Activated T-cell treated with anti-CD3 and anti-CD28 coated beads, Interleukin-2, amount 50 U/mL, for 4 hours (primary cell): ENCODE results near the gene SEMA5B. TPM values are rescaled to one million over a fixed set of nuclear protein-coding genes. Genes with fewer than 3 reads are reported as not detected.
A peak's percentile ranks its signal among the peaks of the same experiment; 100 is the strongest.

ENCODE experiments used
- ATAC-seq, 2 donors: fragments of 200-7000 bp; cut with Tn5 transposase; one replicate each; pipeline ENCODE4 v1.10.0; 2021
- DNase-seq: peaks from one replicate; pipeline ENCODE4 v3.0.0-alpha.2; 2020
- H3K27me3 Mint-ChIP-seq: one replicate; pipeline ENCODE4 v1.8.0; 2021; ENCODE audit warnings: low read depth, mixed read lengths
- H3K36me3 Mint-ChIP-seq: one replicate; pipeline ENCODE4 v1.8.0; 2022; ENCODE audit warnings: mixed read lengths; ENCODE audit not compliant: insufficient read depth
- H3K4me1 Mint-ChIP-seq: one replicate; pipeline ENCODE4 v1.8.0; 2021; ENCODE audit warnings: low read depth, mixed read lengths
- H3K4me3 Mint-ChIP-seq: one replicate; pipeline ENCODE4 v1.8.0; 2021; ENCODE audit warnings: mild to moderate bottlenecking, moderate library complexity, mixed read lengths
- H3K9me3 Mint-ChIP-seq: one replicate; pipeline ENCODE4 v1.8.0; 2021; ENCODE audit warnings: mixed read lengths
- total RNA-seq, 3 donors: library from RNA; stranded (reverse); gene quantifications; one replicate each; pipeline ENCODE4 v1.2.1, GENCODE V29; 2021

SEMA5B gene
- total RNA-seq, 3 donors from 2014 or later = not detected

DNA sequence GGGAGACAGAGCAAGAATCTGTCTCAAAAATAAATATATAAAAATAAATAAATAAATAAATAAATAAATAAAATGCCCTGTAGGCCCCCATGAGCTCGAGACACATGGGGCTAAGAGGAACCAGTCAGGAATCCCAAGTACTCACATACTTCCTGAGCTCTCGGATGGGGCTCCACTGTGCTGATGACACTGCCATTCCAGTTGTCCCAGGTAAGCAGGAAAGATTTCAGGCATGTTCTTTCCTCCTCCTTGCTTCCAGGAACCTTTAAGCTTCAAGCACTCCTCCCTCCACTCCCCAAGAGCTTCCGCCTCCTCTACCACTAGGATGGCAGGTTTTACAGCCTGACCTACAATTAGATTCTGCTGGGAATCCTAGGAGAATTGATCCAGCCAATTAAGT is 119.3 kb downstream of the SEMA5B start:
- peaks cover 26% of the 10 kb centered on the region for H3K27me3 Mint-ChIP-seq
- no peaks in the 10 kb centered on the region for H3K4me1 Mint-ChIP-seq
- ATAC-seq (no peak), DNase-seq (no peak)
- H3K36me3 Mint-ChIP-seq = no peaks in the 10 kb centered on the region
- peaks cover 10% of the 10 kb centered on the region for H3K9me3 Mint-ChIP-seq
- no peak overlapping the region for H3K4me3 Mint-ChIP-seq

DNA sequence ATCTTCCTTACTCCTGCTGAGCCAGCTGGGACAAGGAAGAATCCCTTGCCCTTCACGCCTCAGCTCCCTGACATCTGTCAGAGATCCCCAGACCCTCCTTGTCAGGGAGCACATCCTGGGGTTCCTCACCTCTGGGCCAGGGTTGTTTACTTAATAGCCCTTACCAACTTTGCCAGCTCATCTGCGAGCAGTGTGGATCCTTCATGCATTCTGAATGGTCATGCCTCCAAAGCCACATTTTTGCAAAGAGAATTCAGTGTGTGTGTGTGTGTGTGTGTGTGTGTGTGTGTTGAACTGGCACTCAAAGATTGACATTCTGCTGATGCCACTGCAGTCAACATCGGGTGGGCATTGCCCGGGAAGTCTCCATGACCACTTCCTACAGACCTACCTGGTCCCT is 120.1 kb downstream of the SEMA5B start:
- no peak overlapping the region for H3K4me3 Mint-ChIP-seq
- ATAC-seq (no peak), DNase-seq (no peak)
- peaks cover 24% of the 10 kb centered on the region for H3K27me3 Mint-ChIP-seq
- H3K4me1 Mint-ChIP-seq = no peaks in the 10 kb centered on the region
- no peaks in the 10 kb centered on the region for H3K36me3 Mint-ChIP-seq
- peaks cover 10% of the 10 kb centered on the region for H3K9me3 Mint-ChIP-seq

DNA sequence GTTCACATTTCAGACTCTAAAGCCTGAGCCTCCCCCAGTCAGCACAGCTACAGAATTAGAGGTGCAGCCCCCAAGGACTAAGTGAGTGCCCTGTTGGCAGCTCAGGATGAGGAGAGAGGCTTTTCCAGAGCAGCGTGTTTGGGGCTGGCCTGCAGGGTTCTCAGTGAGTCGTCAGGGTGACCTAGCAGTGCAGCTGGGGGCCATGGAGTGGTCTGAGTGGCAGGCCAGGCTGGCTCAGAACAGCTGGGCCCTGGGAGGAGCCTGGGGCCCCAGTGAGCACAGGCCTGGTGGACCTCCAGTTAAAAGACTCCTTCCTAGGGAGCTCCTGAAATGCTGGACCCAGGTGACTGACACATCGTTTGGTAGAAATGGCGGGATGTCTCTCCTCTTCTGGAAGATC is 124.4 kb downstream of the SEMA5B start:
- H3K4me3 Mint-ChIP-seq = no peak overlapping the region
- DNase-seq (no peak), ATAC-seq (no peak)
- H3K36me3 Mint-ChIP-seq = no peaks in the 10 kb centered on the region
- peaks cover 6% of the 10 kb centered on the region for H3K27me3 Mint-ChIP-seq
- H3K9me3 Mint-ChIP-seq = peaks cover 10% of the 10 kb centered on the region
- H3K4me1 Mint-ChIP-seq = no peaks in the 10 kb centered on the region

DNA sequence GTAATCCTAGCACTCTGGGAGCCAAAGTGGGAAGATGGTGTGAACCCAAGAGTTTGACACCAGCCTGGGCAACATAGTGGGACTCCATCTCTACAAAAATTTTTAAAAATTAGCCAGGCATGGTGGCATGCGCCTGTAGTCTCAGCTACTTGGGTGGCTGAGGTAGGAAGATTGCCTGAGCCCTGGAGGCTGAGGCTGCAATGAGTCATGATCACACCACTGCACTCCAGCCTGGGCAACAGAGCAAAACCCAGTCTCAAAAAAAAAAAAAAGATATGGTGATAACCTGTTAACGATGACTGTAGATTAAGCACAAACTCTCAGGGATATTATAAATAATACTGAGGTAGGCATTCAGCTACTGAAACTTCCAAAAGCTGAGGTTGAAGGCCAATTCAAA is 125.2 kb downstream of the SEMA5B start:
- no peak for ATAC-seq
- Mint-ChIP-seq H3K27me3 (peaks cover 6% of the 10 kb centered on the region), H3K4me3 (no peak overlapping the region), H3K9me3 (peaks cover 10% of the 10 kb centered on the region), H3K4me1 (no peaks in the 10 kb centered on the region), H3K36me3 (no peaks in the 10 kb centered on the region)
- no peak for DNase-seq

DNA sequence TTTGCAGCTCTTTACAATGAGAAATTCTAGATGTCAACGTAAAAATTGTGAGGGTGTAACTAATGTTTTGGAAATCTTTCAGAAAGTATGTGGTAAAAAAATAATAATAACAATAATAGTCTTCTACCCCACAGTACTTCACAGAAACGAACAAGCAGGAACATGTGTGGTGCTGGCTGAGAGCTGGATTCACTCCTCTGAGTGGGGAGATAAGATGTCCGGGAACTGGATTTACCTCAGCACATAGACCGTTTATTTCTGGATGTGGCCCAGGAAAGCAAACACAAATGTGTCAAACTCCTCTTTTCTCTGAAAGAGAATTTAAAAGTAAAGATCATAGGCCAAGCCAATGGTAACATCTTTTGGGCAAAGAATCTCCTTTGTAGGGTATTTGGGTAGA is 129.3 kb downstream of the SEMA5B start:
- peaks cover 11% of the 10 kb centered on the region for H3K27me3 Mint-ChIP-seq
- ATAC-seq (no peak), DNase-seq (no peak)
- H3K36me3 Mint-ChIP-seq = no peaks in the 10 kb centered on the region
- no peak overlapping the region for H3K4me3 Mint-ChIP-seq
- H3K9me3 Mint-ChIP-seq = no peaks in the 10 kb centered on the region
- H3K4me1 Mint-ChIP-seq = peaks cover 5% of the 10 kb centered on the region

DNA sequence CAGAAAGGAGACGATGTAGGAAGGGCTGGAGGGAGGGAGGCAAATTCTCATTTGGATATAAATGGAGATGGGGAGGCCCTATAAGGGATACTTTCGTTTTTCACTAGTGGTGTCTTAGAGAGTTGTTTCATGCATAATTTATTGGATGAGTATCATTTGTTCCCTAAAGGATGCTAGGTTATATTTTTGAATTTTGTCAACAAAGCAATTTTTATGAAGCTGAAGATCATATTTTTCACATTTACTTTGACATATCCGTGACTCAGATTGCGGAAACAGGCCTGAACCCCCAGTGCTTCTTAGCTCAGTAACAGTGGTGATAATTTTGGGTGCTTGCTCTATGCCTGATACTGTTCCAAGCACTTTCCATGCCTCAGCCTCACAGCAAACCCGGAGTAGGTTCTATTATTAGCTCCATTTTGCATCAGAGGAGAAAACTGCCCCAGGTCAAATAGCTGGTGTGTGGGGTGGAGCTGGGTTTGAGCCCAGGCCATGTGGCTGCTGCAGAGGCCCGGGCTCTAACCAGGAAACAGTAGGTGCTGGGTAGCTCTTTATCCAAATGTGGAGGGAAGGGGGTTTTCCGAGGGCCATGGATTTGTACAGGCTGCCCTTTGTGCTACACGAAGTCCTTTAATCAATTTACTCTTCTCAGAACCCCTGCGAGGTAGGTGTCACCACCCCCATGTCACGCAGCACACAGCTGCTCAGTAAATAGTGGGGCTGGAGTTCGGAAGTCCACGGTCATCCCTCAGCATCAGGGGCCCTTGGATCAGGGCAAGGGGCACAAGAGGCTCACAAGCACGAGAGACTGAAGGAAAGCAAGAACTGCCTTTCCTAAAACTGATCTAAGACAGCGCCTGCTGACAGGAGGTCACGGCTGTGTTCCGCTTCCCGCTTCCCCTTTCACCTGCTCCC is 133.6 kb downstream of the SEMA5B start:
- no peaks in the 10 kb centered on the region for H3K36me3 Mint-ChIP-seq

DNA sequence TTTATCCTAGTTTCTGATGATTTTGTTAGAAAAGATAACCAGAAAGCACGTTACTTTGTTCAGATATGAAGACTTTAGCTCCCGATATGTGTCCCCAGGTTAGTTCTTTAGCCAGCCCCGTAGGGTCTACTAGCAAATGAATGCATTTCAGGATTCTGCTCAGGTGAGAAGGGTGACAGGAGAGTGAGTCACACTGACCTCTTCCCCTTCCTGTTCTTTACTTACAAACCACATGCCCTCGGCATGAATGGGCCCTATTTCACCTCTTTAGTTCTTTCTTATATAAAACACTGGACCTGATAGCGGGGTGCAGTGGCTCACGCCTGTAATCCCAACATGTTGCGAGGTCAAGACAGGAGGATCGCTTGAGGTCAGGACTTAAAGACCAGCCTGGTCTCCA is 134.3 kb downstream of the SEMA5B start:
- Mint-ChIP-seq H3K4me1 (peaks cover 16% of the 10 kb centered on the region), H3K4me3 (no peak overlapping the region), H3K27me3 (peaks cover 7% of the 10 kb centered on the region), H3K9me3 (no peaks in the 10 kb centered on the region), H3K36me3 (no peaks in the 10 kb centered on the region)
- ATAC-seq (peak; percentile 37 to 46), DNase-seq (no peak)

More for the DNA sequence above, 133.6 kb downstream of the SEMA5B start:
- H3K27me3 Mint-ChIP-seq = peaks cover 9% of the 10 kb centered on the region
- no peak for DNase-seq
- no peak for ATAC-seq
- H3K4me1 Mint-ChIP-seq = peaks cover 16% of the 10 kb centered on the region
- no peaks in the 10 kb centered on the region for H3K9me3 Mint-ChIP-seq
- no peak overlapping the region for H3K4me3 Mint-ChIP-seq

DNA sequence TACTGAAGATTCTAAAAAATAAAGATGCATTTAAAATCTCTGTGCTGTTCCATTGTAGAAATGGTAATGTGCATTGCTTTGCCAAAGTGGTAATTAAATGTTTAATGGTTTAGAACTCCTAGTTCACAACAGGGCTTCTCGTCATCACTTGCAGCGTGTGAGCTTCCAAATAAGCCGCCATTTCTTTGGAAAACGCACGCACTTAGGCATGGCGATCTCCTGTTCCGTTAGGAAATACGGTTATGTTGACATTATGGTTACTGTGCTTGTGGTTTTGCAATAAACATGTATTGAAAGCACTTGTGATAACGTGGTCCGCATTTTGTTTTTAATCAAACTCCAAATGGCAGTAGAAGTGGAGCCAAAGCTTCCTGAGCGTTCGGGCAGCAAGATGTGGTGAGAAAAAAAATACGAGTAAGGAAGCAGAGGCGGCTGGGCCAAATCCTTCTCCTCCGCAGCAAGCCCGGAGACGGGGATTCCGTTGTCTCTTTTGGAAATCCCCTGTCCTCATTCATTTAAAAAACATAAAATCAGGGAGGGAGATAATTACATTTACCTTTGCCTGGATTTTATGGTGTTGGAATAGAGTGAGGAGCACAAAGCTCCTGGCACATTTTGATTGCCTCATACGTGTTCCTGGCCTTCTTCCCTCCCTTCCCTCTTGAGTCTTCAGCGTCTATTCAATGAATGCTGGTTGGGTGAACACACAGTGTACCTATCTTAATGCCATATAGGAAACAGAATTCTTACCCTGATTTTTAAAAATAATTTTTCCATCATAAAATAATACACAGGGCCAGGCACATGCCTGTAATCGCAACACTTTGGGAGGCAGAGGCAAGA is 135.2 kb downstream of the SEMA5B start:
- H3K9me3 Mint-ChIP-seq = no peaks in the 10 kb centered on the region
- no peaks in the 10 kb centered on the region for H3K36me3 Mint-ChIP-seq
- peaks cover 16% of the 10 kb centered on the region for H3K4me1 Mint-ChIP-seq
- no peak overlapping the region for H3K4me3 Mint-ChIP-seq
- DNase-seq (no peak), ATAC-seq (no peak)
- H3K27me3 Mint-ChIP-seq = peaks cover 7% of the 10 kb centered on the region

DNA sequence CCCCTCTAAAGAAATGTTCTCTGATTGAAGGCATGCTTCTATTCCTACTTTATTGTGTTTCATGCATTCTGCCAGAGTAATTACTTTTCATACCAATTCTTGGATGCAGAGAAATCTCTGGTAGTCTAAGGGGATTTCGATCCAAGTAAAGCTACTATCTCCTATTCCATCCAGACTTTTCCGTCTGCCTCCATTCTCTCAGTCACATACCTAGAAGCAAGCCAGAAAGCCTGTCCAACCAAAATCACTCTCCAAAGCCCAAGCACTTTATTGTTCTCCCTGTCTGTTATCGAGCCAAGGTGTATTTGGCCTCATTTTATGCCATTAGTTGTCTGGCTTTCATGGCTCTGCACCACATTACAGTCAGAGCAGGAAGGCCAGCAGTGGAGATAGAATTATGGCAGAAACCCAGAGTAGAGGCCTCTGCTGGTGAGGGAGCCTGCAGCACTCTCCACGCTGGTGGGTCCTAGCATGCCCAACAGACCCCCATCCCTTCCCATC is 136.8 kb downstream of the SEMA5B start:
- no peak overlapping the region for H3K4me3 Mint-ChIP-seq
- no peak for DNase-seq
- ATAC-seq = no peak
- H3K4me1 Mint-ChIP-seq = peaks cover 16% of the 10 kb centered on the region
- H3K27me3 Mint-ChIP-seq = peaks cover under 1% of the 10 kb centered on the region
- H3K9me3 Mint-ChIP-seq = no peaks in the 10 kb centered on the region
- no peaks in the 10 kb centered on the region for H3K36me3 Mint-ChIP-seq

DNA sequence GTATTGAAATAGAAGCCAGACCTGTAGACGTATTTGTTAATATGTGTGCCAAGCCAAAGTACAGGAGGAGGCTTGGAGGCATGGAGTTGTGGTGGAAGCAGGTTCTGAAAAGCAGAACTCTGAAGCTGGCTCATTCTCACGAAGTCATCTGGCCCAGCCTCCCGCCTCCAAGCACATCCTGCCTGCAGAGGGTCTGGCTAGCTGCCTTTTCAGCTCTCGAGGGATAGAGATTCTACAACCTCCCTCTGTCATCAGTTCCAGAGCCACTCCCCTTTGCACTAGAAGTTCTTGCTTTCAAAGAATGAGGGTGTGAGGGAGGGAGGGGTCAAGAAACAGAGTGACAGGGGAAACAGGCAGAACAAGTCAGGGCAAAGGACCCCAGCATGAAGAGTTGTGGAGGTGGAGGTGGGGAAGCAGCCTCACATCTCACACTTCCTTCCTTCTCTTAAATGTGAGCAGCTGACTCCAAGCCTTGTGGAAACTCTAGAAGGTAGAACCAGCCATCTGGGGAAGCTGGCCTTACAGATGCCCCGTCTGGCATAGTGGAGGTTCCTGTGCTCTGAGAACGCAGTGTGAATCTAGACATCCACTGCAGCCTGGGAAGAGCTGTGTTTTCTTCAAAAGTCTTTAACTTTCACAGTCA is 137.4 kb downstream of the SEMA5B start:
- ATAC-seq = peak in 1 of 2 donors; percentile 18
- H3K27me3 Mint-ChIP-seq = no peaks in the 10 kb centered on the region
- H3K36me3 Mint-ChIP-seq = no peaks in the 10 kb centered on the region
- no peaks in the 10 kb centered on the region for H3K9me3 Mint-ChIP-seq
- H3K4me1 Mint-ChIP-seq = peaks cover 16% of the 10 kb centered on the region
- H3K4me3 Mint-ChIP-seq = no peak overlapping the region
- DNase-seq = no peak

DNA sequence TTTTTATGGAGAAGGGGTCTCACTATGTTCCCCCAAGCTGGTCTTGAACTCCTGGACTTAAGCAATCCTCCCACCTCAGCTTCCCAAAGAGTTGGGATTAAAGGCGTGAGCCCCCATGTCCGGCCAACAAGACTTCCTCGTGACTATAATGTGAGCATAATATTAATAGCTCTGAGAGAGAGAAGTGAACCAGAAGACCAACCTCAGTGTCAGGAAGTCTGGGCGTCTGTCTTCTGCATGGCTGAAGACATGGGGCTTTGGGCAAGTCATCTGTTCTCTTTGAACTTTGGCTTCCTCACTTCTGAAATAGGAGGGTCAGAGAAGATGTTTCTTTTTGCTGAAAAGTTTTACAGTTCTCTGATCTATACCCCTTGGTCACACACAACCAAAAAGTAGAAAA is 140.6 kb downstream of the SEMA5B start:
- Mint-ChIP-seq H3K4me1 (peaks cover 7% of the 10 kb centered on the region), H3K4me3 (no peak overlapping the region), H3K9me3 (no peaks in the 10 kb centered on the region), H3K36me3 (no peaks in the 10 kb centered on the region), H3K27me3 (no peaks in the 10 kb centered on the region)
- no peak for ATAC-seq
- no peak for DNase-seq

DNA sequence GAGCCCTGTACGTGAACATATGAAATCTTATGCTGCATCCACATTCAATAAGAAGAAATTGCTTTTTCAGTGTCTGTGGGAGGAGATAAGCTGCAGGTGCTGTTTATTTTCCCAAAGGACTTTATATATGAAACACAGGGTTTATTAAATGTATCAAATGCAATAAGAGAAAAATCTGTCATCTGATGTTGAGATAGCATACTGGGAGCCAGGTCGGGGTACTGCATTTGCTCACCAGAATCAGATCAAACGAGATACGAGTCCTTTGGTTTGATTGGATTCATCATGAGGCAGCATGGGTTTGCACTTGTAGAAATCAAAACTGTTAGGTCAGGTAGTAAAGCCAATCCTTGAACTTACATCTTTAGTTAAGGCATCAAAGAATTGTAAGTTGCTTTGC is 141.3 kb downstream of the SEMA5B start:
- Mint-ChIP-seq H3K36me3 (peaks cover under 1% of the 10 kb centered on the region), H3K9me3 (no peaks in the 10 kb centered on the region), H3K4me1 (peaks cover 7% of the 10 kb centered on the region), H3K4me3 (no peak overlapping the region), H3K27me3 (no peaks in the 10 kb centered on the region)
- DNase-seq (no peak), ATAC-seq (no peak)

DNA sequence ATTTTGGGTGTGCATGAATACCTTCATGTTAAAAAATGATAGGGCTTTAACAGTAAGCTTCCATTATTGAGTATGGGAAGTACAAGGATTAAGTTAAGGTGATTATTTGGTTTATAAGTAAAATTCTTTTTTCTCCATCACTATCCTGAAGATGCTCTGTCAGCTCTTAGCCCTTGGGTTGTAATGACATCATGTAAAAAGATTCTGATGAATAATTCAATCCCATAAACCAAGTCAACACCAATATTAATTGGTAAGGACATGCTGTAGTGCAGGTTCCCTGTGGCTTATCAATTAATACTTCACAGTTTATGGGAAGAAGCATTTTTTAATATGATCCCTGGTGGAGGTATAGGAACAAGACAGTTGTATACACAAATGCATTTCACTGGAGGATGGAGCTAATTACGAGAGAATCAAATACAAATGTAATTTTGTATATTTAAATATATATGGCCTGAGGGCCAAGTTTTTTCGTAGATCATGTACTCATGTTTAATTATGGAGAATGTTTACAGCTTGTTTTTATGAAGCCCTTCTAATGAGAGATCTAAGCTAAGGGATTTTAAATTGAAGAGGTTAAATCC is 145.1 kb downstream of the SEMA5B start:
- Mint-ChIP-seq H3K27me3 (no peaks in the 10 kb centered on the region), H3K4me3 (no peak overlapping the region), H3K9me3 (no peaks in the 10 kb centered on the region), H3K4me1 (no peaks in the 10 kb centered on the region), H3K36me3 (peaks cover 15% of the 10 kb centered on the region)
- no peak for DNase-seq
- ATAC-seq = no peak

DNA sequence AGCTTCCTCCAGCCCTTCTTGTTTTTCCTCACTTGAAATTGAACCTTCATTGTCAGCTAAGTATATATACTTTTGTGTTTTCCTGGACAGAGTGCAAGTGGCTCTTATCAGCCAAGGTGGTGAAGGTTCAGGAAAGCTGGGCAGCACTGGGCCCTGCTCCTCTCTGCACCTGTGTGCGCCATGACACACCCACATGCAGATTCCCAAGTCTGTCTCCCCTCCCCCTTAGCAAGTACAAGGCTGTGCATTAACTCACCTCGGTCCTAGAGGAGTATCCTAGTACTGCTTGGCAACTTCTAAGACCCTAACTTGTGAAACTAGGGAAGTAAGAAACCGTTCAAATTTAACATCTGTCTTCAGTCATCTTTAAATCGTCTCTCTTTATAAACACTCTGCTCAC is 146.9 kb downstream of the SEMA5B start:
- H3K4me3 Mint-ChIP-seq = no peak overlapping the region
- DNase-seq = no peak
- H3K27me3 Mint-ChIP-seq = no peaks in the 10 kb centered on the region
- H3K36me3 Mint-ChIP-seq = peaks cover 17% of the 10 kb centered on the region
- peaks cover 6% of the 10 kb centered on the region for H3K4me1 Mint-ChIP-seq
- no peaks in the 10 kb centered on the region for H3K9me3 Mint-ChIP-seq
- ATAC-seq = no peak
